AG04450 (cell line): Measurements from ENCODE around the gene CD84. TPM values are rescaled to one million over a fixed set of nuclear protein-coding genes. Genes with fewer than 3 reads are reported as not detected.

Experiments used
- CTCF ChIA-PET: fragments of 300-600, 350-600 bp; formaldehyde crosslinking; extraction: SDS; loops from one replicate; lab custom pipeline; 2022; ENCODE audit warnings: antibody characterized with exemption, inconsistent platforms; lab: Charles Lee
- POLR2A ChIA-PET: fragments of 350-600 bp; formaldehyde crosslinking; extraction: SDS; loops from one replicate; lab custom pipeline; 2021; ENCODE audit warnings: antibody characterized with exemption, inconsistent platforms; lab: Yijun Ruan, JAX
- DNase-seq: peaks from one replicate; pipeline ENCODE4 v3.0.0-alpha.2; 2011; ENCODE audit warnings: low read depth, low spot score
- H3K27ac ChIP-seq: one replicate; pipeline ENCODE4 v1.5.1; 2012; ENCODE audit warnings: low read depth, low read length, control low read depth
- H3K27me3 ChIP-seq: one replicate; pipeline ENCODE4 v1.6.0; 2012; ENCODE audit warnings: low read length; ENCODE audit not compliant: control insufficient read depth, insufficient read depth
- H3K4me3 ChIP-seq: 2 replicates; pipeline ENCODE4 v1.5.1; 2011; ENCODE audit warnings: mild to moderate bottlenecking, low read depth, low read length, control low read depth
- H3K9me3 ChIP-seq: 2 replicates; pipeline ENCODE4 v1.5.1; 2012; ENCODE audit warnings: low read length; ENCODE audit not compliant: control insufficient read depth, insufficient read depth
- CTCF ChIP-seq: IDR thresholded peaks from 2 replicates; pipeline ENCODE4 v1.5.1; 2011; ENCODE audit warnings: low read depth, low read length, control low read depth, inconsistent platforms
- polyA plus RNA-seq: library from polyadenylated mRNA; depleted of rRNA; stranded (reverse); fragments of >200 nt; gene quantifications from 2 replicates; pipeline ENCODE4 v1.2.3, GENCODE V29; 2011

The CD84 gene
- polyA plus RNA-seq, 1 experiment, result not detected

- no peaks in the 10 kb centered on the region for H3K9me3 ChIP-seq
- POLR2A ChIA-PET, result no interaction called here
- no peak for DNase-seq
- TF ChIP-seq CTCF, result no peak
- no peak overlapping the region for H3K4me3 ChIP-seq
- no peaks in the 10 kb centered on the region for H3K27me3 ChIP-seq
- CTCF ChIA-PET, result no interaction called here
- no peak overlapping the region for H3K27ac ChIP-seq
These were observed 2.9 kb downstream of the CD84 start for GRCh38 chr1:160576390-160576789.

- H3K9me3 ChIP-seq, result no peaks in the 10 kb centered on the region
- H3K27me3 ChIP-seq, result no peaks in the 10 kb centered on the region
- ChIA-PET POLR2A (no interaction called here), CTCF (no interaction called here)
- H3K27ac ChIP-seq, result no peak overlapping the region
- H3K4me3 ChIP-seq, result no peak overlapping the region
- DNase-seq, result no peak
- no peak for TF ChIP-seq CTCF
These were observed 4.1 kb downstream of the CD84 start for GRCh38 chr1:160575112-160575664.

- H3K9me3 ChIP-seq, result no peaks in the 10 kb centered on the region
- ChIA-PET CTCF (no interaction called here), POLR2A (no interaction called here)
- no peak overlapping the region for H3K4me3 ChIP-seq
- no peak overlapping the region for H3K27ac ChIP-seq
- H3K27me3 ChIP-seq, result peaks cover 2% of the 10 kb centered on the region
- DNase-seq, result no peak
- TF ChIP-seq CTCF, result no peak
These were observed 8.5 kb downstream of the CD84 start for GRCh38 chr1:160570840-160571239.

GRCh38 chr1:160569806-160570205 is 9.5 kb downstream of the CD84 start:
- ChIA-PET POLR2A (no interaction called here), CTCF (no interaction called here)
- Histone ChIP-seq H3K27ac (no peak overlapping the region), H3K27me3 (peaks cover 2% of the 10 kb centered on the region), H3K9me3 (no peaks in the 10 kb centered on the region), H3K4me3 (no peak overlapping the region)
- TF ChIP-seq CTCF, result no peak
- DNase-seq, result no peak

GRCh38 chr1:160567858-160568682 is 11.2 kb downstream of the CD84 start:
- Histone ChIP-seq H3K27ac (no peak overlapping the region), H3K4me3 (no peak overlapping the region), H3K27me3 (peaks cover 2% of the 10 kb centered on the region), H3K9me3 (no peaks in the 10 kb centered on the region)
- no peak for DNase-seq
- ChIA-PET CTCF (no interaction called here), POLR2A (no interaction called here)
- no peak for TF ChIP-seq CTCF
